OCI-LY3 (cell line): ENCODE measurements around the gene CACNA1F.
A peak's percentile ranks its signal among the peaks of the same experiment; 100 is the strongest.

ENCODE experiments used
- H2AFZ ChIP-seq: fragments of 200-600, 300-600 bp; shearing (Covaris generic); 2 replicates; pipeline ENCODE4 v1.6.0; 2014; ENCODE audit warnings: antibody characterized with exemption, low read depth, low read length
- H3K27ac ChIP-seq: fragments of 200-600, 300-600 bp; sonication (generic); 2 replicates; pipeline ENCODE4 v1.5.1; 2014; ENCODE audit warnings: mild to moderate bottlenecking, low read length, moderate library complexity, mixed read lengths
- H3K27me3 ChIP-seq: fragments of 200-600, 300-600 bp; sonication (generic); 2 replicates; pipeline ENCODE4 v1.6.1; 2014; ENCODE audit warnings: low read depth, low read length, mixed read lengths
- H3K36me3 ChIP-seq: fragments of 200-600, 300-600 bp; sonication (generic); replicated peaks from 2 replicates; pipeline ENCODE3; 2014; ENCODE audit warnings: low read depth, low read length, mixed read lengths
- H3K4me1 ChIP-seq: fragments of 300-600, 200-600 bp; sonication (generic); 2 replicates; pipeline ENCODE4 v1.6.1; 2014; ENCODE audit warnings: low read length, mixed read lengths
- H3K4me2 ChIP-seq: fragments of 200-600, 300-600 bp; sonication (generic); 2 replicates; pipeline ENCODE4 v1.6.1; 2014; ENCODE audit warnings: low read length, mixed read lengths
- H3K4me3 ChIP-seq: fragments of 300-600, 200-600 bp; sonication (generic); 2 replicates; pipeline ENCODE4 v1.5.1; 2014; ENCODE audit warnings: antibody characterized with exemption, mild to moderate bottlenecking, low read length, moderate library complexity
- H3K79me2 ChIP-seq: fragments of 300-600, 200-600 bp; shearing (Covaris generic); 2 replicates; pipeline ENCODE4 v1.6.1; 2014; ENCODE audit warnings: mild to moderate bottlenecking, low read length, mixed read lengths
- H3K9ac ChIP-seq: fragments of 300-600, 200-600 bp; shearing (Covaris generic); 2 replicates; pipeline ENCODE4 v1.6.0; 2014; ENCODE audit warnings: mild to moderate bottlenecking, low read length, moderate library complexity
- H3K9me3 ChIP-seq: fragments of 200-600, 300-600 bp; shearing (Covaris generic); 2 replicates; pipeline ENCODE4 v1.6.1; 2014; ENCODE audit warnings: low read length, mixed read lengths; ENCODE audit not compliant: insufficient read depth
- H4K20me1 ChIP-seq: fragments of 200-600, 300-600 bp; sonication (generic); 2 replicates; pipeline ENCODE4 v1.6.1; 2016; ENCODE audit warnings: low read length, mixed read lengths; ENCODE audit not compliant: insufficient read depth
- EZH2phosphoT487 ChIP-seq: fragments of 200-600 bp; shearing (Covaris generic); IDR thresholded peaks from 2 replicates; pipeline ENCODE4 v1.6.1; 2018; ENCODE audit warnings: antibody characterized with exemption, mixed run types, low read depth
- TF ChIP-seq, protein P1 (sequence below): fragments of 200-600, 300-600 bp; sonication (generic); IDR thresholded peaks from 2 replicates; pipeline ENCODE4 v1.5.1; 2014; ENCODE audit warnings: antibody characterized with exemption, low read length, low read depth

Gene CACNA1F

DNA sequence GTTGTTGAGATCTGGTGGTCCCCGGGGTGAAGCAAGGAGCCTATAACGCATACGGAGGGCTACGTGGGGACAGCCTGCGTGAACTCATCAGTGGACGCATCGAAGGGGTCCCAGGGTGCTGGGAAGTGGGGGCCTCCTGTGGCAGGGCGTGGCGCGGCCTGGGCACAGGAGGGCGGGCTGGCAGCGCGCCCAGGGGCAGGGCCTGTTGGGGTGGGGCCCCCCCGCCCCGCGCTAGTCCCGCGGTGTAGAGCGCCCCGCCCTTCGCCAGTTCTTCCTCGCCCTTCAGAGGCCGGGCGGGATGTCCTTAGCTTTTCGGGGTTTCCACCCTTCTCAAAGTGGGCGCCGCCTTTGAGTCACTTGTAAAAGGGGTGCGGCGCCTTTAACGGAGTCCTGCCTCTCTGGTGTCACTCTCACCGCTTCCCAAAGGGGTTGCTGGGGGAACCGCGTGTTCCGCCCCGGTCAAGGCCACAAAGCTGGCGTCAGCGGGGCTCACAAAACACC, 60.8 kb downstream of the CACNA1F start:
- no peaks in the 10 kb centered on the region for H3K27me3 ChIP-seq
- H2AFZ ChIP-seq: 0 out of 2 replicates have a peak overlapping the region, but pooled peaks have one; percentile 18
- peak overlapping the region; percentile 98 for H3K9ac ChIP-seq
- peak overlapping the region; percentile 68 for H3K4me2 ChIP-seq
- H3K4me3 ChIP-seq: peak overlapping the region; percentile 98
- H3K36me3 ChIP-seq: peaks cover 6% of the 10 kb centered on the region
- H3K79me2 ChIP-seq: peaks cover 8% of the 10 kb centered on the region; the same call in 1 of the 2 replicates
- TF ChIP-seq, protein P1, sequence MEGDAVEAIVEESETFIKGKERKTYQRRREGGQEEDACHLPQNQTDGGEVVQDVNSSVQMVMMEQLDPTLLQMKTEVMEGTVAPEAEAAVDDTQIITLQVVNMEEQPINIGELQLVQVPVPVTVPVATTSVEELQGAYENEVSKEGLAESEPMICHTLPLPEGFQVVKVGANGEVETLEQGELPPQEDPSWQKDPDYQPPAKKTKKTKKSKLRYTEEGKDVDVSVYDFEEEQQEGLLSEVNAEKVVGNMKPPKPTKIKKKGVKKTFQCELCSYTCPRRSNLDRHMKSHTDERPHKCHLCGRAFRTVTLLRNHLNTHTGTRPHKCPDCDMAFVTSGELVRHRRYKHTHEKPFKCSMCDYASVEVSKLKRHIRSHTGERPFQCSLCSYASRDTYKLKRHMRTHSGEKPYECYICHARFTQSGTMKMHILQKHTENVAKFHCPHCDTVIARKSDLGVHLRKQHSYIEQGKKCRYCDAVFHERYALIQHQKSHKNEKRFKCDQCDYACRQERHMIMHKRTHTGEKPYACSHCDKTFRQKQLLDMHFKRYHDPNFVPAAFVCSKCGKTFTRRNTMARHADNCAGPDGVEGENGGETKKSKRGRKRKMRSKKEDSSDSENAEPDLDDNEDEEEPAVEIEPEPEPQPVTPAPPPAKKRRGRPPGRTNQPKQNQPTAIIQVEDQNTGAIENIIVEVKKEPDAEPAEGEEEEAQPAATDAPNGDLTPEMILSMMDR: no peak
- H4K20me1 ChIP-seq: 0 out of 2 replicates have a peak, but pooled peaks cover 6% of the 10 kb centered on the region
- peak overlapping the region; percentile 75 for H3K27ac ChIP-seq
- H3K4me1 ChIP-seq: peaks cover 17% of the 10 kb centered on the region
- H3K9me3 ChIP-seq: no peaks in the 10 kb centered on the region

DNA sequence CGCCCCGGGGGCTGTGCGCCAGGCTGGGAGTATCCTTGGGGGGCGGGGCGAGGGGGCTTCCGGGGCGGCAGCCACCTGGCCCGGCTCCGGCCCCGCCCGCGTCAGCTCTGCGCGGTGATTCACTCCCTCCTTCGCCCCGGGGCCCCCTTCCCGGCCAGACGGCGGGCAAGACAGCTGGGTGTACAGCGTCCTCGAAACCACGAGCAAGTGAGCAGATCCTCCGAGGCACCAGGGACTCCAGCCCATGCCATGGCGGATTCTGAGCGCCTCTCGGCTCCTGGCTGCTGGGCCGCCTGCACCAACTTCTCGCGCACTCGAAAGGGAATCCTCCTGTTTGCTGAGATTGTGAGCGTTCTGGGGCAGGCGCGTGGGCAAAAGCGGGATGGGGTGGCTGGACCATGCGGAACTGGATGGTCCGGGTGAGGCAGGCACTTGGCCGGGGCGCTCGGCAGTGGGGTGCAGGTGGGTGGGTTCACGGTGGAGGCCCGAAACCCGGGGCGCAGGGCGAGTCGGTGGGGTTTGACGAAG, 61.3 kb downstream of the CACNA1F start, which contains the start of gene PLP2:
Gene PLP2 (plus strand): TSS at position 147 of the 528 bp plus-strand sequence. CDS start 103 bp downstream, at position 250.
- Histone ChIP-seq H3K4me2 (peak within 1 kb of the TSS; percentile 68), H3K36me3 (peaks cover 6% of the 10 kb centered on the region), H3K4me3 (peak within 1 kb of the TSS; percentile 98), H3K9me3 (no peaks in the 10 kb centered on the region), H3K79me2 (peaks cover 8% of the 10 kb centered on the region; the same call in 1 of the 2 replicates), H3K4me1 (peaks cover 22% of the 10 kb centered on the region), H2AFZ (0 out of 2 replicates have a peak within 1 kb of the TSS, but pooled peaks have one; percentile 18), H3K9ac (peak within 1 kb of the TSS; percentile 98), H3K27me3 (no peaks in the 10 kb centered on the region), H3K27ac (peak within 1 kb of the TSS; percentile 75), H4K20me1 (0 out of 2 replicates have a peak, but pooled peaks cover 6% of the 10 kb centered on the region)
- TF ChIP-seq EZH2phosphoT487: no peak
- TF ChIP-seq, protein P1: no peak

DNA sequence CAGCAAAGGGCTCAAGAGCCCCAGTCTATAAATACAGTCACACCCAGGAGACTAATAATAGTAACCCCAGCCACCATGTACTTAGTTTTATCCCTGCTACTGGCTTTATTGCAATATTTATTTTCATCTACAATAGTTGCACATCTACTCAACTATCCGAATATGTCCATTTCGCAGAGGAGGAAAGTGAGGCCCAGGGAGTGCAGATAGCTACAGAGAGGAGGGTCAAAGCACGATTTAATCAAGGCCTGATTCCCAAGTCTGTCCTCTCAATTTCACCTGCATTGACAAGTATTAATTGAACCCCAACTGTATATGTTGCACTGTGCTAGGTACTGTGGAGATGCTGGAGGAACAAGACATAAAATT, 65.4 kb downstream of the CACNA1F start:
- Histone ChIP-seq H3K9me3 (no peaks in the 10 kb centered on the region), H3K4me1 (peaks cover 27% of the 10 kb centered on the region), H3K79me2 (peaks cover 2% of the 10 kb centered on the region; the same call in 1 of the 2 replicates), H3K36me3 (no peaks in the 10 kb centered on the region), H3K27me3 (no peaks in the 10 kb centered on the region), H3K27ac (peak overlapping the region; percentile 51; the same call in 1 of the 2 replicates), H3K4me3 (peak overlapping the region; percentile 70), H3K4me2 (peak overlapping the region; percentile 90), H3K9ac (peak overlapping the region; percentile 56), H2AFZ (no peak overlapping the region), H4K20me1 (no peaks in the 10 kb centered on the region)
- TF ChIP-seq, protein P1: no peak
- no peak for TF ChIP-seq EZH2phosphoT487

DNA sequence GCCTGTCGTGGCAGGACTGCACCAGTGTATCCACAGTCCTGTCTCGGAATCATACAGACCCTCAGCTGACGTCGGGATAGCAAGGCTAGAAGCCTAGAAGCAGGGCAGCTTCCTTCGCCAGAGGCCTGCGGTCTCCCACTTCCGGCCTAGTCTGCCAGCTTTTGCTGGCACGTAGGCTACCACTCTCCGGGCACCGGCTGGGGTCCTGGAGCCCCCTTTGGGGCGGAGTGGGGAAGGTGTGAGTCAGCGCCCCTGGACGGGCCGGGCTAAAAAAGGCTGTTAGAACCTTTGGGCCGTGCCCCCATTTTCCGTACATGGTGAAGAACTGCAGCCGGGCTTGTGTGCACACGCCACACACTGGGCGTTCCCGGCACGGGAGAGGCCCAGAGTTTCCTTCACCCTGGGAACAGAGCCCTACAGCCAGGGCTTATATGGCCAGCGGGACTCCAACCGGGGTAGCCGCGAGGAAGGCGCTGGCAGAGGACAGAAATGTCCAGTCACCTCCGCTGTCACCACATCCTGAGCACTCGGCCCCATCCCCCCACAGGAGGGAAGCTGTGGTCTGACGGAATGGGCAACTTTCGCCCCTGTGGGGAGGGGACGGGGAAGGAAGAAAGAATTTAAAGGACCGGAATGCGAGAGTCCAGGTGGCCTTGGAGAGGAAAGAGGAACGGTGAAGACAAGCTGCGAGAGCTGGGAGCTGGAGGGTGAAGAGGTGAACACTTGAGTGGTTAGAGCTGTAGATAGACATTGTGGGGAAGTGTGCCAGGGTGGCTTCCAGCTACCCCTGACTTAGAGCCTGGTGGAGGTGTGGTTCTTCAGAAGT, 66.0 kb downstream of the CACNA1F start:
- no peaks in the 10 kb centered on the region for H4K20me1 ChIP-seq
- no peaks in the 10 kb centered on the region for H3K79me2 ChIP-seq
- no peak for TF ChIP-seq EZH2phosphoT487
- TF ChIP-seq, protein P1: no peak
- no peaks in the 10 kb centered on the region for H3K9me3 ChIP-seq
- H3K4me1 ChIP-seq: peaks cover 27% of the 10 kb centered on the region
- peak overlapping the region; percentile 70 for H3K4me3 ChIP-seq
- peak overlapping the region; percentile 14; the same call in 1 of the 2 replicates for H2AFZ ChIP-seq
- peak overlapping the region; percentile 56 for H3K9ac ChIP-seq
- H3K27me3 ChIP-seq: no peaks in the 10 kb centered on the region
- peak overlapping the region; percentile 90 for H3K4me2 ChIP-seq
- no peaks in the 10 kb centered on the region for H3K36me3 ChIP-seq
- H3K27ac ChIP-seq: peak overlapping the region; percentile 51
